Fibroblast of skin of scalp (primary cell): ENCODE measurements around the gene CUL4A. TPM values are rescaled to one million over a fixed set of nuclear protein-coding genes. Genes with fewer than 3 reads are reported as not detected.
"Not testable (repeated sequence)": the region's sequence is repeated elsewhere in the genome, so short reads cannot be mapped to it uniquely, and the experiment has no call there.

Experiments used
- DNase-seq: peaks from one replicate; pipeline ENCODE4 v3.0.0-alpha.2; 2013
- polyA plus RNA-seq, 2 experiments: library from polyadenylated mRNA; unstranded; fragments of 120-200 nt; gene quantifications; one replicate each; pipeline ENCODE4 v1.2.1, GENCODE V29; 2013; ENCODE audit not compliant: insufficient read length in 2 of 2

Gene CUL4A
- 72.1 TPM for polyA plus RNA-seq (2013, experiment 1 of 2; ENCODE audit: insufficient read length)
- 69.6 TPM for polyA plus RNA-seq (2013, experiment 2 of 2; ENCODE audit: insufficient read length)

GRCh38 chr13:113209336-113209758, at the start of gene CUL4A:
CUL4A (plus strand) TSS chr13:113209613; CDS start chr13:113209628, 15 bp downstream.
- DNase-seq, result peak; percentile 87

- no peak for DNase-seq
These were observed 49.7 kb upstream of the CUL4A start for GRCh38 chr13:113159701-113160100.

- no peak for DNase-seq
These were observed 48.4 kb upstream of the CUL4A start for GRCh38 chr13:113160983-113161382.

DNA sequence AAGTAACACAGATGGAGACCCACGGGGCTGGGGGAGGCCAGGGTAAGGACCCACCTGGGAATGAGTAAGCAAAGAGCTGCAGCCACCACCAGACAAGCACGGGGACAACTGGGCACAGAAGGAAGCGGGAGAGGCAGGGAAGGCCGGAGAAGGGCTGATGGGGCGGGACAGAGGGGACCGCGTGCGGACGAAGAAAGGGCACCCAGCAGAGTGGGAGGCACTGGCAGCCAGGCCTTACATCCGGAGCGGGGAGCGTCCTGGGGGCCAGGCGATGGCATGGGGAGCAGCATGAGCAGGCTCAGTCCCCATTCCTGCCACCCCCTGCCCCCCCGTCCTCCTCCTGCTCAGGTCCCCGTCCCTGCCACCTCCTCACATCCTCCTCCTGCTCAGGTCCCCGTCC, 48.0 kb upstream of the CUL4A start:
- DNase-seq, result no peak

DNA sequence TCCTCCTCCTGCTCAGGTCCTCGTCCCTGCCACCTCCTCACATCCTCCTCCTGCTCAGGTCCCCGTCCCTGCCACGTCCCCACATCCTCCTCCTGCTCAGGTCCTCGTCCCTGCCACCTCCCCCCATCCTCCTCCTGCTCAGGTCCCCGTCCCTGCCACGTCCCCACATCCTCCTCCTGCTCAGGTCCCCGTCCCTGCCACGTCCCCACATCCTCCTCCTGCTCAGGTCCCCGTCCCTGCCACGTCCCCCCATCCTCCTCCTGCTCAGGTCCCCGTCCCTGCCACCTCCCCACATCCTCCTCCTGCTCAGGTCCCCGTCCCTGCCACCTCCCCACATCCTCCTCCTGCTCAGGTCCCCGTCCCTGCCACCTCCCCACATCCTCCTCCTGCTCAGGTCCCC, 47.4 kb upstream of the CUL4A start:
- not testable (repeated sequence) for DNase-seq

DNA sequence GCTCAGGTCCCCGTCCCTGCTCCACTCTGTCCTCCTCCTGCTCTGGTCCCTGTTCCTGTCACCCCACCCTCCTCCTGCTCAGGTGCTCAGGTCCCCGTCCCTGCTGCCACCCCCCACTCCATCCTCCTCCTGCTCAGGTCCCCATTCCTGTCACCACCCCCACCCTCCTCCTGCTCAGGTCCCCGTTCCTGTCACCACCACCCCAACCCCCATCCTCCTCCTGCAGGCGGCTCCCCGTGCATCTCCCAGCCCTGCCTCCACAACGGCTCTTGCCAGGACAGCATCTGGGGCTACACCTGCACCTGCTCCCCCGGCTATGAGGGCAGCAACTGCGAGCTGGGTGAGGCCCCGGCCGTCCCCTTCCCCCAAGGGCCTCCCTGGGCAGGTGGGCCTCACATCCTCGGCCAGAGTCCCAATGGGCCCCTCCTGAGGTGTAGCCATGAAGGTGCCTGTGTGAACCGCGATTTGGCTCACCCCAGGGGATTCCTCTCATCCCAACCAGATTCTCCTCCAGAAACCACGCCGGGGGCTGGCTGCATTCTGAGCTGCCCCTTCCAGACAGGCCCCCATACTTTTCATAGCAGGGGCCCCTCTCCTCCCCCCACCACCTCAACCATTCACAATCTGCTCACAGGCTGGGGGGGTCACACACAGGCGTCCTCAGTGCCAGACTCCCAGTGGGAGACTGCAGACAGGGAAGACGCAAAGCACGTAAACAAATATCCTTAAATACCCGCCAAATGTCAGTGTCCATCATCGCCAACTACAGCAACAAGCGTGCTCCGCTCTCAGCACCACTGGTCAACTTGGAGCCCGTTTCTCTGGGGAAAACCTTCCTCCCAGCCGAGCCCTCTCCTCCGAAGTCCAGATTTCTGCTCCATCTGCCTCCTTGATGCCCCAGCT, 46.4 kb upstream of the CUL4A start:
- no peak for DNase-seq

- DNase-seq, result no peak
These were observed 44.9 kb upstream of the CUL4A start for GRCh38 chr13:113164492-113164891.

DNA sequence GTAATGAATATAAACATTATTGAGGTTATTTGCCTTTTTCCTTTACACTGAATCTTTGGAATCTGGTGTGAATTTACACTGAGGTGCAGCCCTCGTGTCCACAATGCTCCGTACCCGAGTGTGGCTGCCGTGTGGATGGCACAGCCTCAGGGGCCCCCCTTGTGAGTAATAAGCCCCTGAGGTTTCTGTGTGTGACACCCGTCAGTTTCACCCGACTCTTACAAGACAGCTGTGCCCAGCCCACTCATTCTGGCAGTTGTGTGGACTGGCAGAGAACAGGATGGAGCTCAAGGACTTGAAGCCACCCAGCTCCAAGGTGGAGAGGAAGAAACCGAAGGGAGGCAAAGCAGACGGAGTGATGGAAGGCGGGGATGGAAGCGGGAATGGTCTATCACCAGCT, 43.1 kb upstream of the CUL4A start:
- no peak for DNase-seq

GRCh38 chr13:113166681-113167080, 42.7 kb upstream of the CUL4A start:
- no peak for DNase-seq

DNA sequence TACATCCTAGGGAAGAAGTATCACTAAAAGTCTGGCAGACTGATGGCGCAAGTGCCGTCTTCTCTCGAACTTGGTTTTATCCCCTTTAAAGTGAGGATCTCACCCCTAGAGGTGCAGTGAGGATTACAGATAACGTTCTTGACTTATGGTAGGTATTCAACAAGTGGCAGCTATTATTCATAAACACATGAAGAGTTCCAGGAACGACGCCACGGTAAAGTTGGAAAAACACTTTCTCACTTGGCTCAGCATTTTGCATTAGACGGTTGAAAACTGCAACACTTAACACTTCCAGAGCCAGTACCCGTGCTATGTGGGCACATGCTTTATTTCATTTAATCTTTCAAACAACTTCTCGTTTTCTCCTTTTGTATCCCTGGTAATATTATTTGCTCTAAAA, 42.3 kb upstream of the CUL4A start:
- no peak for DNase-seq

GRCh38 chr13:113167575-113167974, 41.8 kb upstream of the CUL4A start:
- no peak for DNase-seq

GRCh38 chr13:113168211-113168610, 41.2 kb upstream of the CUL4A start:
- DNase-seq, result no peak

GRCh38 chr13:113169277-113170272, 39.8 kb upstream of the CUL4A start:
- DNase-seq, result no peak

- DNase-seq, result no peak
These were observed 38.9 kb upstream of the CUL4A start for GRCh38 chr13:113170511-113170910.

DNA sequence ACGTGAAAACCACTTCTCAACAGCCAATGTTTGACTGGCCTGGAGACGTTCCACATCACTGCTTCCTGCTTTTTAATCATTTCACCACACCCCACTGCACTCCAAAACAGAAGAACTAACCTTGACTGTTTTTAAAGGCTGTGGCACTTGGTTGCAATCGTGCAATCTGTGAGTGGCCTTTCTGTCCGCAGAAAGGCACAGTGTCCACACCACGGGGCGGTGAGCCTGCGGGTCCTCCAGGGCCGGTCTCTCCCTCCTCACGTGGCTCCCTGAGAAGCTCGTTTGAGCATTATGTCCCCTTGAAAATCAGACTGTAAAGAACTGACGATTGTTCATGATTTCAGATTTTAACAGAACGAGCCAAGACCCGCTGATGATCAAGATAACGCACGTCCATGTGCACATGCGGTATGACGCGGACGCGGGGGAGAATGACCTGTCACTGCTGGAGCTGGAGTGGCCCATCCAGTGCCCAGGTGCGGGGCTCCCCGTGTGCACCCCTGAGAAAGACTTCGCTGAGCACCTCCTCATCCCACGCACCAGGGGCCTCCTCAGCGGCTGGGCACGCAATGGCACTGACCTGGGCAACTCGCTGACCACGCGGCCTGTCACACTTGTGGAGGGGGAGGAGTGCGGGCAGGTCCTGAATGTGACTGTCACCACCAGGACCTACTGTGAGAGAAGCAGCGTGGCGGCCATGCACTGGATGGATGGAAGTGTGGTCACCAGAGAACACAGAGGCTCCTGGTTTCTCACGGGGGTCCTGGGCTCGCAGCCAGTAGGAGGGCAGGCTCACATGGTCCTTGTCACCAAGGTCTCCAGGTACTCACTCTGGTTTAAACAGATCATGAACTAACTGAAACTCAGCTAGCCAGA, 37.9 kb upstream of the CUL4A start:
- DNase-seq, result no peak

DNA sequence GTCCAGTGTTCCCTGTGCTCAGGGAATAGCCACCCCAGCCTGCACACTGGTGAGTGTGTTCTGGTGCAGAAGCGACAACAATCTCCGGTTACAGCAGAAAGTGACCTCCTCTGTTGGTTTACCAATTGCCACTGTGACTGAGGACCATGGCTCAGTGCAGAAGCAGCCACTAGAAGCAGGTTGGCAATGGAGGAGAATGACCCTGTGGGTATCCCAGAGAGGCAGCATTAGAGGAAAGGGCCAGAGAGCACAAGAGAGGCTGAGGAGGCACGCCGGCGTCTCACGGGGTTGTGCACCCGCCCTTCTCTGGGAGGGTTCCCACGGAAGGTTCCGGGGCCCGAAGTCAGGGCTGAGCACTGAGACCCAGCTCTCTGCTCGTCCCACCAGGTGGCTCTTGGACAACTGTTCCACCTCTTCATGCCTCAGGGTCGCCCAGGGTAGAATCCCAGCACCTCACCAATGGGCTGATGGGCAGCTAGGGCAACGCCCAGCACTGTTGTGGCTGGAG, 36.9 kb upstream of the CUL4A start:
- no peak for DNase-seq

DNA sequence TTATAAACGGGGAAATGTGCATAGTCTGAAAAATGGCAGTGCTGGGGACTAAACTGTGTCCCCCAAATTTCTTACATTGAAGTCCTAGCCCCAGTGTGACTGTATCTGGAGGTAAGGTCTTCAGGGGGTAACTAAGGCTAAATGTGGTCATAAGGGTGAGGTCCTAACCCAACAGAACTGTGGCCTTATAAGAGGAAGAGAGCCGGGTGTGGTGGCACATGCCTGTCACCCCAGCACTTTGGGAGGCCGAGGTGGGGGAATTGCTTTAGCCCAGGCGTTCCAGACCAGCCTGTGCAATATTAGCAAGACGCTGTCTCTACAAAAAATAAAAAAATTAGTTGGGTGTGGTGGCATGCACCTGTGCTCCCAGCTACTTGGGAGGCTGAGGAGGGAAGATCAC, 33.1 kb upstream of the CUL4A start:
- no peak for DNase-seq

DNA sequence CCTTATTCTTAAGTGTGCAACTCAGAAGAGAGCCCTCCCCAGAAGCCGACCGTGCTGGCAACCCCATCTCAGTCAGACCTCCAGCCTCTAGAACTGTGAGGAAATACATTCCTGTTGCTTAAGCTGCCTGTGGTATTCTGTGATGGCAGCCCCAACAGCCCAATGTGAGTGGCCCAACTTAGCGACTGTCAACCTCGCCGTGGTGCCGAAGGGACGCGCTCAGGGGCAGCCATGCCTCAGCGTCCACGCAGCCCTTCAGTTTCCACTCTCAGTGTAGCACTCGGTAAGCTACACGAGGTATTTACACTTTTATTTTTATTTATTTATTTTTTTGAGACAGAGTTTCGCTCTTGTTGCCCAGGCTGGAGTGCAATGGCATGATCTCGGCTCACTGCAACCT, 32.6 kb upstream of the CUL4A start:
- DNase-seq, result no peak

DNA sequence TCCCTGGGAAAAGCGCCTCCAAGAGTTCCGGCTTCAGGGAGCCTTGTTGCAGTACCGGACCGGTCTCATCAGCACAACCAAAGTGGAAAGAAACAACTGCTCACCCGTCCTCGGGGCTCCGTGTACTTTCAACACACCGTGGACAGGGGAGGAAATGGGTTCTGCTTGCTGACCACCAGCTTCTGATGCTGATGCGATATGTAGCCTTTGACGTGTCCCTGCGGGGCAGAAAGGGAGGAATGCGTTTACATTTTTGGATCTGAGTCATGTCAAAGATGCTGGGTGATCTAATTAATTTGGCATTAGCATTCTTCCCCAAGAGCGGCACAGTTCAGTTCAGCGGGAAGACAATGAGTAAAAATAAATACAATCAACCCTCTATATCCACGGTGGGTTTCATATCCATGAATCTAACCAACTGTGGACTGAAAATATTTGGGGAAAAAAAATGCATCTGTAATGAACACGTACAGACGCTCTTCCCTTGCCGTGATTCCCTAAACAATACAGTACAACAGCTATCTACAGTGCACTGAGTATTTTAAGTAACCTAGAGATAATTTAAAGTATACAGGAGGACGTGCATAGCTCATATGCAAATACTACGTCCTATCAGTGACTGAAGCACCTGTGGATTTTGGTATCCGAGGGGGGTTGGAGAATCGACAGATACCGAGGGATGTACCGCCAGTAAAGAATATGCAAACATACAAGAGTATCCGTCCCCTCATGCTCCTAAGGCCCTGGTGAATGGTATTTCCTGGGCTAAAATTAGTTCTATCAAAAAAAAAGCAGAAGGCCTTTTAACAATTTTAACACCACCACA, 31.1 kb upstream of the CUL4A start:
- DNase-seq, result peak; percentile 94

DNA sequence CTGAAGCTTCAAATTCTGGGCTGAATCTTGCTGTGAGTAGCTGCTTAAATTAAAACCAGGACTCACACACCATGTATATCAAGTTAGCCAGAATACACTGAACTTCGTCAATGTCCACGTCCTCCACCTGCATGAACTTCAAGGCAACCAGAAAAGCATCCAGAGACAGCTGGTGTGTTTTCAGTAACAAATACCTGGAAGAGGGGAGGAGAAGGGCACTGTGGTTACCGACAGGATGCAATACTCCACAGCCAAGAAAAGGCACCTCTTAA, 30.6 kb upstream of the CUL4A start:
- DNase-seq, result no peak
